BLaER1 treated with 17β-estradiol and CSF1 and Interleukin-3, amounts not matched to agents 10 nM and 100 nM (cell line): ENCODE results near the gene GNA14.
"Not testable (repeated sequence)": the region's sequence is repeated elsewhere in the genome, so short reads cannot be mapped to it uniquely, and the experiment has no call there.

Experiments
- H3K27ac ChIP-seq, 11 experiments: shearing (Covaris generic); formaldehyde crosslinking; 2 replicates each; pipeline ENCODE4 v1.8.1; 2022
- H3K27me3 ChIP-seq, 11 experiments: shearing (Covaris generic); formaldehyde crosslinking; 2 replicates each; pipeline ENCODE4 v1.8.1; 2022
- H3K36me3 ChIP-seq, 11 experiments: shearing (Covaris generic); formaldehyde crosslinking; 2 replicates each; pipeline ENCODE4 v1.8.1; 2022
- H3K4me1 ChIP-seq, 10 experiments: shearing (Covaris generic); formaldehyde crosslinking; 2 replicates each; pipeline ENCODE4 v1.8.1; 2022
- H3K4me2 ChIP-seq, 11 experiments: shearing (Covaris generic); formaldehyde crosslinking; 2 replicates each; pipeline ENCODE4 v1.8.1; 2022
- H3K4me3 ChIP-seq, 10 experiments: shearing (Covaris generic); formaldehyde crosslinking; 2 replicates each; pipeline ENCODE4 v1.8.1; 2022
- H3K9ac ChIP-seq, 11 experiments: shearing (Covaris generic); formaldehyde crosslinking; 2 replicates each; pipeline ENCODE4 v1.8.1; 2022
- H3K9me3 ChIP-seq, 11 experiments: shearing (Covaris generic); formaldehyde crosslinking; replicated peaks in 1 of 11; 2 replicates each; pipeline ENCODE4 v1.8.1; 2022
- H4K20me1 ChIP-seq, 11 experiments: shearing (Covaris generic); formaldehyde crosslinking; 2 replicates each; pipeline ENCODE4 v1.8.1; 2022
- Cebpa-rat ChIP-seq, 11 experiments: shearing (Covaris generic); IDR thresholded peaks; 2 replicates each; pipeline ENCODE4 v1.8.1; 2022

The GNA14 gene

GRCh38 chr9:77510666-77511065 lies 137.5 kb downstream of the GNA14 start:
- Histone ChIP-seq H4K20me1 (no peaks in the 10 kb centered on the region), H3K4me2 (no peak overlapping the region), H3K4me1 (peaks cover 17 to 25% (median 23%) of the 10 kb centered on the region in 10 experiments), H3K9me3 (peaks cover 0 to 15% (median 8%) of the 10 kb centered on the region in 11 experiments; a peak in 13 of 22 replicates), H3K4me3 (no peak overlapping the region), H3K27ac (no peak overlapping the region), H3K27me3 (no peaks in the 10 kb centered on the region), H3K36me3 (no peaks in the 10 kb centered on the region), H3K9ac (no peak overlapping the region)
- no peak for TF ChIP-seq Cebpa-rat (IDR thresholded peaks at IDR 0.05)

- no peak for TF ChIP-seq Cebpa-rat (IDR thresholded peaks at IDR 0.05)
- Histone ChIP-seq H3K4me1 (peaks cover 0 to 2% (median 1%) of the 10 kb centered on the region in 10 experiments; a peak in 8 of 20 replicates), H3K27me3 (no peaks in the 10 kb centered on the region), H3K9me3 (peaks cover 0 to 5% (median under 1%) of the 10 kb centered on the region in 11 experiments; a peak in 8 of 22 replicates), H3K36me3 (no peaks in the 10 kb centered on the region), H3K4me2 (no peak overlapping the region), H3K27ac (no peak overlapping the region), H3K4me3 (no peak overlapping the region), H4K20me1 (no peaks in the 10 kb centered on the region), H3K9ac (no peak overlapping the region)
Measured at GRCh38 chr9:77508396-77508795, 139.7 kb downstream of the GNA14 start.

- Histone ChIP-seq H3K36me3 (no peaks in the 10 kb centered on the region), H4K20me1 (no peaks in the 10 kb centered on the region), H3K9ac (no peak overlapping the region), H3K27ac (no peak overlapping the region), H3K4me2 (no peak overlapping the region), H3K9me3 (0 out of 22 replicates have a peak, but pooled peaks cover 0 to 3% (median 0%) of the 10 kb centered on the region in 11 experiments), H3K27me3 (no peaks in the 10 kb centered on the region), H3K4me1 (peaks cover 0 to 6% (median 0%) of the 10 kb centered on the region in 10 experiments; a peak in 3 of 20 replicates), H3K4me3 (no peak overlapping the region)
- no peak for TF ChIP-seq Cebpa-rat (IDR thresholded peaks at IDR 0.05)
Measured at GRCh38 chr9:77507212-77507961, 140.7 kb downstream of the GNA14 start.

- no peak overlapping the region for H3K4me2 ChIP-seq
- no peak for TF ChIP-seq Cebpa-rat (IDR thresholded peaks at IDR 0.05)
- peaks cover 0 to 7% (median 0%) of the 10 kb centered on the region in 10 experiments; a peak in 3 of 20 replicates for H3K4me1 ChIP-seq
- no peak overlapping the region for H3K4me3 ChIP-seq
- H4K20me1 ChIP-seq: no peaks in the 10 kb centered on the region
- 0 out of 22 replicates have a peak, but pooled peaks cover 0 to 4% (median 0%) of the 10 kb centered on the region in 11 experiments for H3K9me3 ChIP-seq
- H3K9ac ChIP-seq: no peak overlapping the region
- H3K27ac ChIP-seq: no peak overlapping the region
- H3K27me3 ChIP-seq: no peaks in the 10 kb centered on the region
- no peaks in the 10 kb centered on the region for H3K36me3 ChIP-seq
Measured at GRCh38 chr9:77505232-77505631, 142.9 kb downstream of the GNA14 start.

- no peak overlapping the region for H3K9ac ChIP-seq
- peak overlapping the region in 2 of 11 experiments; percentile 21 to 42; a peak in 3 of 22 replicates for H3K4me2 ChIP-seq
- no peak for TF ChIP-seq Cebpa-rat (IDR thresholded peaks at IDR 0.05)
- H3K4me1 ChIP-seq: peaks cover 0 to 7% (median 0%) of the 10 kb centered on the region in 10 experiments; a peak in 3 of 20 replicates
- H3K27ac ChIP-seq: no peak overlapping the region
- H3K27me3 ChIP-seq: no peaks in the 10 kb centered on the region
- no peaks in the 10 kb centered on the region for H3K36me3 ChIP-seq
- H3K9me3 ChIP-seq: 0 out of 22 replicates have a peak, but pooled peaks cover 0 to 4% (median 0%) of the 10 kb centered on the region in 11 experiments
- H4K20me1 ChIP-seq: no peaks in the 10 kb centered on the region
- no peak overlapping the region for H3K4me3 ChIP-seq
Measured at GRCh38 chr9:77502568-77502967, 145.6 kb downstream of the GNA14 start.

GRCh38 chr9:77498891-77499290 lies 149.2 kb downstream of the GNA14 start:
- Histone ChIP-seq H3K4me1 (peaks cover 0 to 7% (median 0%) of the 10 kb centered on the region in 10 experiments; a peak in 3 of 20 replicates), H3K9me3 (0 out of 22 replicates have a peak, but pooled peaks cover 0 to 4% (median 0%) of the 10 kb centered on the region in 11 experiments), H3K4me2 (no peak overlapping the region), H3K36me3 (no peaks in the 10 kb centered on the region), H3K27ac (no peak overlapping the region), H4K20me1 (no peaks in the 10 kb centered on the region), H3K4me3 (no peak overlapping the region), H3K27me3 (no peaks in the 10 kb centered on the region), H3K9ac (no peak overlapping the region)
- TF ChIP-seq Cebpa-rat (IDR thresholded peaks at IDR 0.05): no peak

- Histone ChIP-seq H3K4me3 (no peak overlapping the region), H3K27me3 (no peaks in the 10 kb centered on the region), H3K9me3 (0 out of 22 replicates have a peak, but pooled peaks cover 0 to 3% (median 0%) of the 10 kb centered on the region in 11 experiments), H3K4me2 (no peak overlapping the region), H3K4me1 (peaks cover 0 to 3% (median 0%) of the 10 kb centered on the region in 10 experiments; a peak in 2 of 20 replicates), H4K20me1 (no peaks in the 10 kb centered on the region), H3K27ac (no peak overlapping the region), H3K9ac (no peak overlapping the region), H3K36me3 (no peaks in the 10 kb centered on the region)
- no peak for TF ChIP-seq Cebpa-rat (IDR thresholded peaks at IDR 0.05)
Measured at GRCh38 chr9:77497322-77498198, 150.6 kb downstream of the GNA14 start.

- Histone ChIP-seq H3K4me3 (no peak overlapping the region), H3K27ac (no peak overlapping the region), H3K4me2 (no peak overlapping the region), H3K9me3 (peaks cover 1 to 9% (median 6%) of the 10 kb centered on the region in 11 experiments; a peak in 20 of 22 replicates), H3K9ac (no peak overlapping the region), H4K20me1 (no peaks in the 10 kb centered on the region), H3K36me3 (no peaks in the 10 kb centered on the region), H3K27me3 (no peaks in the 10 kb centered on the region), H3K4me1 (no peaks in the 10 kb centered on the region)
- TF ChIP-seq Cebpa-rat (IDR thresholded peaks at IDR 0.05): no peak
Measured at GRCh38 chr9:77495834-77496671, 152.1 kb downstream of the GNA14 start.

- not testable (repeated sequence) for H3K4me2 ChIP-seq, H3K27me3 ChIP-seq, H4K20me1 ChIP-seq, H3K27ac ChIP-seq, H3K4me1 ChIP-seq, H3K4me3 ChIP-seq, H3K9ac ChIP-seq, H3K36me3 ChIP-seq
- H3K9me3 ChIP-seq: peaks cover 17 to 32% (median 24%) of the 10 kb centered on the region in 11 experiments
Measured at GRCh38 chr9:77490279-77490678, 157.8 kb downstream of the GNA14 start.

GRCh38 chr9:77489405-77490163 lies 158.5 kb downstream of the GNA14 start:
- H3K27me3 ChIP-seq, H3K9ac ChIP-seq, H4K20me1 ChIP-seq, H3K36me3 ChIP-seq, H3K4me3 ChIP-seq, H3K4me1 ChIP-seq, H3K27ac ChIP-seq: not testable (repeated sequence)
- Histone ChIP-seq H3K9me3 (peaks cover 17 to 32% (median 24%) of the 10 kb centered on the region in 11 experiments), H3K4me2 (0 out of 22 replicates have a peak overlapping the region, but pooled peaks of 1 of the 11 experiments have one; percentile 1)
